ENCODE data around the gene ZDHHC13. TPM values are rescaled to one million over a fixed set of nuclear protein-coding genes. Genes with fewer than 3 reads are reported as not detected.

ZDHHC13 gene
- total and polyA plus RNA-seq, 10 of the 15 experiments (the other 5 are each of a cell fraction or from before 2014, with no cell fraction given) = 8.5 to 34.2 (median 20.4) TPM

GRCh38 chr11:19079643-19080440, 37.1 kb upstream of the ZDHHC13 start (continued):
- TF ChIP-seq, protein P1, sequence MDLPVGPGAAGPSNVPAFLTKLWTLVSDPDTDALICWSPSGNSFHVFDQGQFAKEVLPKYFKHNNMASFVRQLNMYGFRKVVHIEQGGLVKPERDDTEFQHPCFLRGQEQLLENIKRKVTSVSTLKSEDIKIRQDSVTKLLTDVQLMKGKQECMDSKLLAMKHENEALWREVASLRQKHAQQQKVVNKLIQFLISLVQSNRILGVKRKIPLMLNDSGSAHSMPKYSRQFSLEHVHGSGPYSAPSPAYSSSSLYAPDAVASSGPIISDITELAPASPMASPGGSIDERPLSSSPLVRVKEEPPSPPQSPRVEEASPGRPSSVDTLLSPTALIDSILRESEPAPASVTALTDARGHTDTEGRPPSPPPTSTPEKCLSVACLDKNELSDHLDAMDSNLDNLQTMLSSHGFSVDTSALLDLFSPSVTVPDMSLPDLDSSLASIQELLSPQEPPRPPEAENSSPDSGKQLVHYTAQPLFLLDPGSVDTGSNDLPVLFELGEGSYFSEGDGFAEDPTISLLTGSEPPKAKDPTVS (IDR thresholded peaks at IDR 0.05; ENCODE audit: low read depth, low read length) = no peak
- TF ChIP-seq SUZ12 (IDR thresholded peaks at IDR 0.05; ENCODE audit: unreplicated experiment) (no peak), CBX5 (IDR thresholded peaks at IDR 0.05; ENCODE audit: low read depth) (no peak), SIX5 (IDR thresholded peaks at IDR 0.05; ENCODE audit: low read depth, low read length, severe bottlenecking) (no peak), ZBTB4 (CRISPR knock-in tag; IDR thresholded peaks at IDR 0.05) (no peak), ZNF274 (IDR thresholded peaks at IDR 0.05; ENCODE audit: insufficient read depth, insufficient read length) (no peak)
